ENCODE results near the gene FNDC10. TPM values are rescaled to one million over a fixed set of nuclear protein-coding genes. Genes with fewer than 3 reads are reported as not detected.

The FNDC10 gene
- total RNA-seq, 1 experiment from 2014 or later: 15.2 TPM

DNA sequence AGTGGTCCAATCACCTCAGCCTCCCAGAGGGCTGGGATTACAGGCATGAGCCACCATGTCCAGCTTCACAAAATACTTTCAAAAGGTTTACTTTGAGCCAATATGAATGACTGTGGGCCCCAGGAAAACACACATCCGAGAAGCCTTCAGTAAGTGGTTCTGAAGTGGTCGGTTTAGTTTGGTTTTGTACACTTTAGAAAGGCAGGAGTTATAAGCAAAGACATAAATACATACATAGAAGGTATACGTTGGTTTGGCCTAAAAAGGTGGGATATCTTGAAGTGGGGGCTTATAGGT lies 12.1 kb upstream of the FNDC10 start:
- Histone ChIP-seq H4K5ac (ENCODE audit: insufficient read length, low read depth, low read length) (no peak overlapping the region), H4K8ac (replicated peaks; ENCODE audit: insufficient read length, low read depth, low read length) (no peak overlapping the region), H3K79me2 (ENCODE audit: insufficient read depth, low read length) (no peaks in the 10 kb centered on the region), H3K9me3 (ENCODE audit: control insufficient read depth, low read depth, low read length) (no peaks in the 10 kb centered on the region), H3K23me2 (ENCODE audit: insufficient read length, low read depth, low read length, poor library complexity, severe bottlenecking) (peaks cover 15% of the 10 kb centered on the region), H3K4ac (ENCODE audit: low read depth, low read length) (no peak overlapping the region), H3K4me1 (ENCODE audit: insufficient read depth, low read length) (peaks cover 5% of the 10 kb centered on the region; the same call in 1 of the 2 replicates), H3K27me3 (ENCODE audit: insufficient read depth, low read length) (no peaks in the 10 kb centered on the region), H3K56ac (ENCODE audit: insufficient read length, low read depth, low read length) (no peak overlapping the region), H2BK120ac (ENCODE audit: low read depth, low read length, poor library complexity, severe bottlenecking) (no peak overlapping the region), H4K20me1 (ENCODE audit: control insufficient read depth, insufficient read depth, insufficient read length) (no peaks in the 10 kb centered on the region), H2AK5ac (ENCODE audit: insufficient read length, low read length) (no peak overlapping the region), H4K91ac (ENCODE audit: insufficient read length, low read depth, low read length) (no peak overlapping the region), H3T11ph (ENCODE audit: low read length) (no peak overlapping the region), H3K27ac (ENCODE audit: insufficient read length, low read depth, low read length) (no peak overlapping the region), H3K23ac (ENCODE audit: insufficient read length, low read depth, low read length) (no peak overlapping the region), H3K18ac (ENCODE audit: insufficient read length, low read depth, low read length) (no peak overlapping the region), H2BK12ac (ENCODE audit: insufficient read length, low read depth, low read length) (no peak overlapping the region), H3K14ac (ENCODE audit: insufficient read depth, low read length) (no peak overlapping the region), H3K4me2 (ENCODE audit: insufficient read depth, insufficient read length, low read length) (no peak overlapping the region), H2BK5ac (ENCODE audit: insufficient read length, low read length) (no peak overlapping the region), H2BK15ac (ENCODE audit: low read depth, low read length) (no peak overlapping the region), H3K79me1 (ENCODE audit: insufficient read depth, low read depth, low read length, poor library complexity, severe bottlenecking) (no peaks in the 10 kb centered on the region), H2BK20ac (ENCODE audit: low read depth, low read length, poor library complexity, severe bottlenecking) (no peak overlapping the region), H3K9ac (ENCODE audit: extremely low read depth, insufficient read length, low read length) (no peak overlapping the region), H2AFZ (ENCODE audit: low read length) (no peak overlapping the region)
- no CpG with 5 or more reads among the region's 3 CpGs for WGBS (ENCODE audit: extremely low coverage, insufficient read length, low lambda C conversion rate)
- Mint-ChIP-seq H3K27me3 (ENCODE audit: low read depth) (peaks cover 3% of the 10 kb centered on the region), H3K27ac (no peak overlapping the region), H3K4me3 (no peak overlapping the region), H3K4me1 (peaks cover 16 to 19% of the 10 kb centered on the region in 2 experiments), H3K9me3 (no peaks in the 10 kb centered on the region; a peak in 1 of 5 replicates), H3K36me3 (ENCODE audit: insufficient read depth in 1 of 3, low read depth in 3 of 3) (peaks cover 0 to 7% (median 0%) of the 10 kb centered on the region in 3 experiments; a peak in 2 of 7 replicates)
- DNase-seq: no peak
- TF ChIP-seq, protein P1, sequence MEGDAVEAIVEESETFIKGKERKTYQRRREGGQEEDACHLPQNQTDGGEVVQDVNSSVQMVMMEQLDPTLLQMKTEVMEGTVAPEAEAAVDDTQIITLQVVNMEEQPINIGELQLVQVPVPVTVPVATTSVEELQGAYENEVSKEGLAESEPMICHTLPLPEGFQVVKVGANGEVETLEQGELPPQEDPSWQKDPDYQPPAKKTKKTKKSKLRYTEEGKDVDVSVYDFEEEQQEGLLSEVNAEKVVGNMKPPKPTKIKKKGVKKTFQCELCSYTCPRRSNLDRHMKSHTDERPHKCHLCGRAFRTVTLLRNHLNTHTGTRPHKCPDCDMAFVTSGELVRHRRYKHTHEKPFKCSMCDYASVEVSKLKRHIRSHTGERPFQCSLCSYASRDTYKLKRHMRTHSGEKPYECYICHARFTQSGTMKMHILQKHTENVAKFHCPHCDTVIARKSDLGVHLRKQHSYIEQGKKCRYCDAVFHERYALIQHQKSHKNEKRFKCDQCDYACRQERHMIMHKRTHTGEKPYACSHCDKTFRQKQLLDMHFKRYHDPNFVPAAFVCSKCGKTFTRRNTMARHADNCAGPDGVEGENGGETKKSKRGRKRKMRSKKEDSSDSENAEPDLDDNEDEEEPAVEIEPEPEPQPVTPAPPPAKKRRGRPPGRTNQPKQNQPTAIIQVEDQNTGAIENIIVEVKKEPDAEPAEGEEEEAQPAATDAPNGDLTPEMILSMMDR (conservative IDR thresholded peaks at IDR 0.05): no peak
